ENCODE data around the gene CCR9. TPM values are rescaled to one million over a fixed set of nuclear protein-coding genes. Genes with fewer than 3 reads are reported as not detected.
A peak's percentile ranks its signal among the peaks of the same experiment; 100 is the strongest.

CCR9 gene
- total and polyA plus RNA-seq, 2 experiments from 2014 or later, result not detected

DNA sequence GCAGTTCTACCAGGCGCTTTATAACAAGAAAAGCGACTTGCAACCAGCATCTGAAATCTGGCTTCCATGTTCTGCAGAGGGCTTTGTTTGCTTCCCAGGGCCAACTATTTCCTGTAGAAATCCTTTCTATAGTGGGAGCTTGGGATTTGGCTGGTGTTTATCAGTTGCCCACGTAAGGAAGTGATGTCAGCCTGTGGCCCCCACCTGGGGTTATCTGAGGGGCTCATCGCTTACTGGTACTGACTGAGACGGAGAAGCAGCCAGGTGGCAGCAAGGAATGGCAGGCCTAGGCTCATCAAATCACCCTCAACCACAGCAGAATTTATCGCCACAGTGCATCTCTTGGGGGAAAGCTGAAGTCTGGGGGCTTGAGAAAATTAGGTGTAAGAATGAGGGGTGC is 14.6 kb upstream of the CCR9 start:
- H3K27ac Mint-ChIP-seq, result peak overlapping the region; percentile 10; the same call in 1 of the 2 replicates
- TF ChIP-seq EZH2 (IDR thresholded peaks at IDR 0.05; ENCODE audit: low read depth, unreplicated experiment), result no peak
- TF ChIP-seq, protein P1, sequence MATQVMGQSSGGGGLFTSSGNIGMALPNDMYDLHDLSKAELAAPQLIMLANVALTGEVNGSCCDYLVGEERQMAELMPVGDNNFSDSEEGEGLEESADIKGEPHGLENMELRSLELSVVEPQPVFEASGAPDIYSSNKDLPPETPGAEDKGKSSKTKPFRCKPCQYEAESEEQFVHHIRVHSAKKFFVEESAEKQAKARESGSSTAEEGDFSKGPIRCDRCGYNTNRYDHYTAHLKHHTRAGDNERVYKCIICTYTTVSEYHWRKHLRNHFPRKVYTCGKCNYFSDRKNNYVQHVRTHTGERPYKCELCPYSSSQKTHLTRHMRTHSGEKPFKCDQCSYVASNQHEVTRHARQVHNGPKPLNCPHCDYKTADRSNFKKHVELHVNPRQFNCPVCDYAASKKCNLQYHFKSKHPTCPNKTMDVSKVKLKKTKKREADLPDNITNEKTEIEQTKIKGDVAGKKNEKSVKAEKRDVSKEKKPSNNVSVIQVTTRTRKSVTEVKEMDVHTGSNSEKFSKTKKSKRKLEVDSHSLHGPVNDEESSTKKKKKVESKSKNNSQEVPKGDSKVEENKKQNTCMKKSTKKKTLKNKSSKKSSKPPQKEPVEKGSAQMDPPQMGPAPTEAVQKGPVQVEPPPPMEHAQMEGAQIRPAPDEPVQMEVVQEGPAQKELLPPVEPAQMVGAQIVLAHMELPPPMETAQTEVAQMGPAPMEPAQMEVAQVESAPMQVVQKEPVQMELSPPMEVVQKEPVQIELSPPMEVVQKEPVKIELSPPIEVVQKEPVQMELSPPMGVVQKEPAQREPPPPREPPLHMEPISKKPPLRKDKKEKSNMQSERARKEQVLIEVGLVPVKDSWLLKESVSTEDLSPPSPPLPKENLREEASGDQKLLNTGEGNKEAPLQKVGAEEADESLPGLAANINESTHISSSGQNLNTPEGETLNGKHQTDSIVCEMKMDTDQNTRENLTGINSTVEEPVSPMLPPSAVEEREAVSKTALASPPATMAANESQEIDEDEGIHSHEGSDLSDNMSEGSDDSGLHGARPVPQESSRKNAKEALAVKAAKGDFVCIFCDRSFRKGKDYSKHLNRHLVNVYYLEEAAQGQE (IDR thresholded peaks at IDR 0.05; ENCODE audit: unreplicated experiment), result no peak
- no peak for TF ChIP-seq ZNF331 (CRISPR knock-in tag; IDR thresholded peaks at IDR 0.05; ENCODE audit: low read depth)
- no peak for TF ChIP-seq EZH2phosphoT487 (IDR thresholded peaks at IDR 0.05; ENCODE audit: unreplicated experiment)
- TF ChIP-seq JUNB (IDR thresholded peaks at IDR 0.05; ENCODE audit: unreplicated experiment), result no peak
- TF ChIP-seq, protein P2, sequence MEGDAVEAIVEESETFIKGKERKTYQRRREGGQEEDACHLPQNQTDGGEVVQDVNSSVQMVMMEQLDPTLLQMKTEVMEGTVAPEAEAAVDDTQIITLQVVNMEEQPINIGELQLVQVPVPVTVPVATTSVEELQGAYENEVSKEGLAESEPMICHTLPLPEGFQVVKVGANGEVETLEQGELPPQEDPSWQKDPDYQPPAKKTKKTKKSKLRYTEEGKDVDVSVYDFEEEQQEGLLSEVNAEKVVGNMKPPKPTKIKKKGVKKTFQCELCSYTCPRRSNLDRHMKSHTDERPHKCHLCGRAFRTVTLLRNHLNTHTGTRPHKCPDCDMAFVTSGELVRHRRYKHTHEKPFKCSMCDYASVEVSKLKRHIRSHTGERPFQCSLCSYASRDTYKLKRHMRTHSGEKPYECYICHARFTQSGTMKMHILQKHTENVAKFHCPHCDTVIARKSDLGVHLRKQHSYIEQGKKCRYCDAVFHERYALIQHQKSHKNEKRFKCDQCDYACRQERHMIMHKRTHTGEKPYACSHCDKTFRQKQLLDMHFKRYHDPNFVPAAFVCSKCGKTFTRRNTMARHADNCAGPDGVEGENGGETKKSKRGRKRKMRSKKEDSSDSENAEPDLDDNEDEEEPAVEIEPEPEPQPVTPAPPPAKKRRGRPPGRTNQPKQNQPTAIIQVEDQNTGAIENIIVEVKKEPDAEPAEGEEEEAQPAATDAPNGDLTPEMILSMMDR (conservative IDR thresholded peaks at IDR 0.05; ENCODE audit: low read depth in 2 of 2), result no peak
- TF ChIP-seq, protein P3, sequence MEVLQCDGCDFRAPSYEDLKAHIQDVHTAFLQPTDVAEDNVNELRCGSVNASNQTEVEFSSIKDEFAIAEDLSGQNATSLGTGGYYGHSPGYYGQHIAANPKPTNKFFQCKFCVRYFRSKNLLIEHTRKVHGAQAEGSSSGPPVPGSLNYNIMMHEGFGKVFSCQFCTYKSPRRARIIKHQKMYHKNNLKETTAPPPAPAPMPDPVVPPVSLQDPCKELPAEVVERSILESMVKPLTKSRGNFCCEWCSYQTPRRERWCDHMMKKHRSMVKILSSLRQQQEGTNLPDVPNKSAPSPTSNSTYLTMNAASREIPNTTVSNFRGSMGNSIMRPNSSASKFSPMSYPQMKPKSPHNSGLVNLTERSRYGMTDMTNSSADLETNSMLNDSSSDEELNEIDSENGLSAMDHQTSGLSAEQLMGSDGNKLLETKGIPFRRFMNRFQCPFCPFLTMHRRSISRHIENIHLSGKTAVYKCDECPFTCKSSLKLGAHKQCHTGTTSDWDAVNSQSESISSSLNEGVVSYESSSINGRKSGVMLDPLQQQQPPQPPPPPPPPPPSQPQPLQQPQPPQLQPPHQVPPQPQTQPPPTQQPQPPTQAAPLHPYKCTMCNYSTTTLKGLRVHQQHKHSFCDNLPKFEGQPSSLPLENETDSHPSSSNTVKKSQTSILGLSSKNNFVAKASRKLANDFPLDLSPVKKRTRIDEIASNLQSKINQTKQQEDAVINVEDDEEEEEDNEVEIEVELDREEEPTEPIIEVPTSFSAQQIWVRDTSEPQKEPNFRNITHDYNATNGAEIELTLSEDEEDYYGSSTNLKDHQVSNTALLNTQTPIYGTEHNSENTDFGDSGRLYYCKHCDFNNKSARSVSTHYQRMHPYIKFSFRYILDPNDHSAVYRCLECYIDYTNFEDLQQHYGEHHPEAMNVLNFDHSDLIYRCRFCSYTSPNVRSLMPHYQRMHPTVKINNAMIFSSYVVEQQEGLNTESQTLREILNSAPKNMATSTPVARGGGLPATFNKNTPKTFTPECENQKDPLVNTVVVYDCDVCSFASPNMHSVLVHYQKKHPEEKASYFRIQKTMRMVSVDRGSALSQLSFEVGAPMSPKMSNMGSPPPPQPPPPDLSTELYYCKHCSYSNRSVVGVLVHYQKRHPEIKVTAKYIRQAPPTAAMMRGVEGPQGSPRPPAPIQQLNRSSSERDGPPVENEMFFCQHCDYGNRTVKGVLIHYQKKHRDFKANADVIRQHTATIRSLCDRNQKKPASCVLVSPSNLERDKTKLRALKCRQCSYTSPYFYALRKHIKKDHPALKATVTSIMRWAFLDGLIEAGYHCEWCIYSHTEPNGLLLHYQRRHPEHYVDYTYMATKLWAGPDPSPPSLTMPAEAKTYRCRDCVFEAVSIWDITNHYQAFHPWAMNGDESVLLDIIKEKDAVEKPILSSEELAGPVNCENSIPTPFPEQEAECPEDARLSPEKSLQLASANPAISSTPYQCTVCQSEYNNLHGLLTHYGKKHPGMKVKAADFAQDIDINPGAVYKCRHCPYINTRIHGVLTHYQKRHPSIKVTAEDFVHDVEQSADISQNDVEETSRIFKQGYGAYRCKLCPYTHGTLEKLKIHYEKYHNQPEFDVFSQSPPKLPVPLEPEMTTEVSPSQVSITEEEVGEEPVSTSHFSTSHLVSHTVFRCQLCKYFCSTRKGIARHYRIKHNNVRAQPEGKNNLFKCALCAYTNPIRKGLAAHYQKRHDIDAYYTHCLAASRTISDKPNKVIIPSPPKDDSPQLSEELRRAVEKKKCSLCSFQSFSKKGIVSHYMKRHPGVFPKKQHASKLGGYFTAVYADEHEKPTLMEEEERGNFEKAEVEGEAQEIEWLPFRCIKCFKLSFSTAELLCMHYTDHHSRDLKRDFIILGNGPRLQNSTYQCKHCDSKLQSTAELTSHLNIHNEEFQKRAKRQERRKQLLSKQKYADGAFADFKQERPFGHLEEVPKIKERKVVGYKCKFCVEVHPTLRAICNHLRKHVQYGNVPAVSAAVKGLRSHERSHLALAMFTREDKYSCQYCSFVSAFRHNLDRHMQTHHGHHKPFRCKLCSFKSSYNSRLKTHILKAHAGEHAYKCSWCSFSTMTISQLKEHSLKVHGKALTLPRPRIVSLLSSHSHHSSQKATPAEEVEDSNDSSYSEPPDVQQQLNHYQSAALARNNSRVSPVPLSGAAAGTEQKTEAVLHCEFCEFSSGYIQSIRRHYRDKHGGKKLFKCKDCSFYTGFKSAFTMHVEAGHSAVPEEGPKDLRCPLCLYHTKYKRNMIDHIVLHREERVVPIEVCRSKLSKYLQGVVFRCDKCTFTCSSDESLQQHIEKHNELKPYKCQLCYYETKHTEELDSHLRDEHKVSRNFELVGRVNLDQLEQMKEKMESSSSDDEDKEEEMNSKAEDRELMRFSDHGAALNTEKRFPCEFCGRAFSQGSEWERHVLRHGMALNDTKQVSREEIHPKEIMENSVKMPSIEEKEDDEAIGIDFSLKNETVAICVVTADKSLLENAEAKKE (CRISPR knock-in tag; IDR thresholded peaks at IDR 0.05), result no peak
- no peak for TF ChIP-seq STAT1 (IDR thresholded peaks at IDR 0.05; ENCODE audit: unreplicated experiment)
- TF ChIP-seq, protein P4, sequence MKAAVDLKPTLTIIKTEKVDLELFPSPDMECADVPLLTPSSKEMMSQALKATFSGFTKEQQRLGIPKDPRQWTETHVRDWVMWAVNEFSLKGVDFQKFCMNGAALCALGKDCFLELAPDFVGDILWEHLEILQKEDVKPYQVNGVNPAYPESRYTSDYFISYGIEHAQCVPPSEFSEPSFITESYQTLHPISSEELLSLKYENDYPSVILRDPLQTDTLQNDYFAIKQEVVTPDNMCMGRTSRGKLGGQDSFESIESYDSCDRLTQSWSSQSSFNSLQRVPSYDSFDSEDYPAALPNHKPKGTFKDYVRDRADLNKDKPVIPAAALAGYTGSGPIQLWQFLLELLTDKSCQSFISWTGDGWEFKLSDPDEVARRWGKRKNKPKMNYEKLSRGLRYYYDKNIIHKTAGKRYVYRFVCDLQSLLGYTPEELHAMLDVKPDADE (IDR thresholded peaks at IDR 0.05), result no peak
- no peak for TF ChIP-seq NANOG (IDR thresholded peaks at IDR 0.05; ENCODE audit: borderline replicate concordance)
- TF ChIP-seq CREB1 (CRISPR knock-in tag; IDR thresholded peaks at IDR 0.05; ENCODE audit: low read depth), result no peak
- no peak for TF ChIP-seq POLR2AphosphoS5 (IDR thresholded peaks at IDR 0.05; ENCODE audit: low read depth)
- TF ChIP-seq ZNF114 (CRISPR knock-in tag; IDR thresholded peaks at IDR 0.05), result no peak

More for the DNA sequence above, 14.6 kb upstream of the CCR9 start:
- Histone ChIP-seq H3K27me3 (ENCODE audit: insufficient read depth) (no peaks in the 10 kb centered on the region), H3K4me3 (no peak overlapping the region), H3K36me3 (ENCODE audit: insufficient read depth) (no peaks in the 10 kb centered on the region), H3K79me2 (replicated peaks; ENCODE audit: insufficient read depth) (no peaks in the 10 kb centered on the region), H4K20me1 (replicated peaks; ENCODE audit: insufficient read depth) (no peaks in the 10 kb centered on the region), H3K4me1 (ENCODE audit: insufficient read depth) (peaks cover 8% of the 10 kb centered on the region), H2AFZ (peak overlapping the region; percentile 84), H3K9me2 (ENCODE audit: insufficient read depth) (0 out of 2 replicates have a peak, but pooled peaks cover 3% of the 10 kb centered on the region), H3K27ac (ENCODE audit: low read depth) (no peak overlapping the region), H3K4me2 (0 out of 2 replicates have a peak overlapping the region, but pooled peaks have one; percentile 20), H3F3A (replicated peaks; ENCODE audit: low read depth) (no peaks in the 10 kb centered on the region)
- Mint-ChIP-seq H3K4me3 (no peak overlapping the region), H3K36me3 (ENCODE audit: low read depth) (no peaks in the 10 kb centered on the region), H3K9me3 (no peaks in the 10 kb centered on the region), H3K4me1 (peaks cover 14% of the 10 kb centered on the region), H3K27me3 (ENCODE audit: insufficient read depth, low read depth, poor library complexity) (peaks cover 4% of the 10 kb centered on the region)
- peak; percentile 13 for DNase-seq (ENCODE audit: low spot score)
- ATAC-seq, result peak; percentile 52

All from GM23338 (cell line).